IPS DF 4.7 (cell line): ENCODE data around the gene R3HDM1.
"Not testable (repeated sequence)": the region's sequence is repeated elsewhere in the genome, so short reads cannot be mapped to it uniquely, and the experiment has no call there.

Experiments used
- DNase-seq: peaks from one replicate; pipeline ENCODE4 v3.0.0-alpha.2; 2013; ENCODE audit warnings: low spot score; ENCODE audit errors: extremely low read depth

The R3HDM1 gene

DNA sequence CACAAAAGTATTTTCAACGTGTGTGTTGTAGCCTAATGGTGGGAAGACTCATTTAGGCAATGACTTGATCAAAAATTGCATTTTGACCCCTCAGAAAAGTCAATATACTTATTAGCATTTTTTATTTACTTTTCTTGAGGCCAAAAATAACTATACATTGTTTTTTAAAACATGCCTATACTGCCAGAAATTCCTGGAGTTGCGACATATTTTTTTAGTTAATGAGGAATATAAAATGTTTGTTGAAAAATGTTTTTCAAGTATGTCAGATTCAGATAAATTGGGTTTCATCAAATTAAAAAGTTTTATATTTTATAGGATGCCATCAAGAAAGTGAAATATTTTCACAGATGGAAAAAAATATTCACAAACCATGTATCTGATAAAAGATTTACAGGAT lies 39.6 kb downstream of the R3HDM1 start:
- DNase-seq = no peak

DNA sequence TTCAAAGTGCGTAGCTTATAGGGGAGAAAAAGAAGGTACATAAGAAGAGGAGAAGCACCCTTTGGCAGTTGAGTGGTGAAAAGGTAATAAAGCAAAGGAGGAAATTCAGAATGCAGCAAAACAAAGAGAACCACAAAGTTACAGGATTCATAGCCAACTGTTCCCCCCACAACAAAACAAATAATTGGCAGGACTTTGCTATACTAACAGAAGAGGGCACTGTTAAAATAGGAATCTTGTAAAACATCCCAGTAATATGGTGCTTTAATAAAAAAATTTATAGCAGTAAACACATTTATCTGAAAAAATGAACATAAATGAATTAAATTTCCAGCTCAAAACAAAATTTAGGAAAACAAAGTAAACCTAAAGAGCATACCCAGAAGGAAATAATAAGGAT lies 42.3 kb downstream of the R3HDM1 start:
- no peak for DNase-seq

DNA sequence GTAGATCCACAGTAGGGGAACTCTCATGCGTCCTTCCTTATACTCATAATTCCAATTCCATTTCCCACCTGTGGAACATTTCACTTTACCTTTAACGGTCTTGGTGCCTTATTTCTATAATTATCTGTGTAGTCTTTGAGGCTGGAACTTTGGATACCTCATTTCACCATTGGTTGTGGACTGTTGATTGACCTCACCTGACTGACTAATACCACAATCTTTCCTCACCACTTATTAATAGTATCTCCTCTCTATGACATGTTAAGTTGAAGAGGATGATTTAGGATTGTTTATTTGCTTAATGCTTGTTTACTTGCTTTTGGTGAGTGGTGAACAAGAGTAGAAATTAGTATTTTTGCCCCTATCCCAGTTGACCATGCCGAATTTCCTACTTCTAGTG lies 50.0 kb downstream of the R3HDM1 start:
- no peak for DNase-seq

DNA sequence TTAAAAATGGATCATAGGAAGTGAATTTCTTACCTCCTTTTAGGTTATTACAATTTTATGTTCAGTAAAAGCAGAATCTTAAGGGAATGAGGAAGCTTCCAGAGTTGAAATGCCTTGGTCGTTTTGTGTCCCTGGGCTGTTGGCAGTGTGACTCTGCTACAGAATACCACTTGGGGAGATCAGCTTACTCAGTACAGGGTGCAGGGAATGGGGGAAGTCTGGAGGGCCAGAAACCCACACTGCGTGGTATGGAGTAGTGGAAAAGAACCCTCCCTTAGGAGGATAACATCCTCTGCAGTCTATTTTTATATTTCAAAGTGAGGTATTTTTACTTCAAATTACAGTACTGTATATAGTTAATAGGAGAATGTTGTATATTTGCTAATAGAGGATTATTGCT lies 51.1 kb downstream of the R3HDM1 start:
- DNase-seq = no peak

DNA sequence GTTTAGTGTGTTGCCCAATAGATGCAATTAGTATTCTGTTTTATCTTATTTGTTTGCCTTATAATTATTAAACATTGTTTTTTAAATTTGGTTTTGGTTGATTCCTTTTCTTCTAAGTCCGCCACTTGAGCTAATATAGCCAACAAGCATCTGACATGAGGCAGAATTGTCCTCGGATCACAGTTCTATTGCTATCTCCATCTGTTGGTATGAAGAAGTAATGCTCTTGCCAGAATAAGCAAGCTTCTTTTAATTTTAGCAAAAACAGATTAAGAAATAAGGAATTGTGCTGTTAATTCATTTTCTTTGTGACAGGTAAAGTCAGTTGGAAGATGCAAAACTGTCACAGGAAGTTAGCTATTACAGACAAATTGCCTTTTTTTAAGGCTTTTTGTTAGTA lies 54.3 kb downstream of the R3HDM1 start:
- DNase-seq = no peak

DNA sequence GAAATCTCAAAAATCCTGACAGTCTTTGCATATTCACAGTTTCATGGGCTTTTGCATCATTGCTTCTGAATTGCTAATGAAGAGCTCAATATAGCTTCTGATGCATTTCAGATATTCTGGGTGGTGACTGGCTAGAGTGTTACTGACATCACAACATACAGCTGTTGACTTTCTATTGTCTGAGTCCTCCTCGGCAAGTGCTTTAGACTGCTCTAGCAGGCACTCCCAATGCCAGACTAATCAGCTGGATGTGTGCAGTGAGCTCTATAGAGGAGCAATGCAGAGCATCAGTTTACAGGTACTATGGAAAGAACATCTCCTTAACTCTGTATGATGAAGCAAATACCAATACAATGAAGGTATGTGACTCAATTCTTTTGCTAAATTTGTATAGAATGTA lies 54.9 kb downstream of the R3HDM1 start:
- no peak for DNase-seq

DNA sequence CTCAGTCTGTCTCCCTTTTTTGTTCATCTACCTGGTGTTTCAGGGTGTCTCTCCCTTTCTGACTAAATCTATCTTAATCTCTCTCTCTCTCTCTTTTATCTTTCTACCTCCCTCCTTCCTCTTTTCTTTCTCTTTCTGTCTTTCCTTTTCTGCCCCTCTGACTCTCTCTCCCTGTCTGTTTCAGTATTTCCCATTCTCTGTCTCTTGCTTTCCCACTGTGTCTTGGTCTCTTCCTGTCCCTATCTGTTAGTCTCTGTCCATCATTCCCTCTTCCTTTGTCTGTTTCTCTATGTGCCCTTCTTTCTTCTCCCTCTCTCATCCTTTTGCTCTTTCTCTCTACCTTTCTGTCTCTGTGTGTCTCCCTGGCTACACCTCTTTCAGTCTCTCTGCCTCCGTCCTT lies 56.7 kb downstream of the R3HDM1 start:
- no peak for DNase-seq

DNA sequence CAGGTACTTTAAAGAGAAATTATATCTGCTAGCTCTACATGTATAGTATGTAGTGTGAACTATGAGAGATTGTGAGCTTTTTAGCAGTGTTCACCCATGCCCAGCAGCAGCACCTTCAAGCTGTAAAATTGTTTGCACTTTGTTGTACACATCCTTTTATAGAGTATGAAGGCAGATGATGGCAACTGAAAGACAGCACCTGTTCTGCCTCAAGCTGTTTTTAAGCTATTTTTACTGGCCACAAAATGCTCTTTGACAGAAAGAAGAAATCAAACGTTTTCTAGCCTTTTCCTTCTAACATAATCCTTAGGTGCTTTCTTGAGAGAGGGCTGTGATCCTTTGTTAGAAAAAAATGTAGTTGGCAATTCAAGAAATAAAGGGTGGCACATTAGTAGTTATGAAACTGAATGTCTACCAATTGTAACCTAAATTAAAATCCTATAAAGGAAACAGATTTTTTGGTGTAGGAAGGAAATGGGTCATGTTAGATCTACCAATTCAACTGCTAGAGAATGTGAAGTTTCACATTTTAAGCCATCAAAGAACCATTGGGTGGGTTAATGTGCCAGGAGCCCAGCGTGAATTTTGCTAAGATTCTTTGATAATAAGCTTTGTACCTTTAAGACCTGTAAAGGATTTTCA lies 59.5 kb downstream of the R3HDM1 start:
- no peak for DNase-seq

DNA sequence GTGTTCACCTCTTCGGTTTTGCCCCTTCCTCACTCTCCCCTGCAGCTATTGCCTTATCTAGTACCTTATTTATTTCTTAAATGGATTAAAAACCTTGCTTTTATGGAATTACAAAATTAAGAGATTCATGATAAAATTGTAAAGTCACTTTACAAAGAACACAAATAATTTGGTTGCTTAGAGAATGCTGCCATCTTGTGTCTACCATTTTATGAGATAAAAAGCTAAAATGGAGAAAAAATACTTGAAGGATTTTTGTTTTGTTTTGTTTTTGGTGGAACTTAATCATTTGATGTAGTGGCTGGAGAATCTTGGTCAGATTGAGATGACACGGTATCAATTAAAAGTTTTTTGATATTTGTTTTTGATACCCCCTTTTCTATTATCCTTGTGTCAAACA lies 69.6 kb downstream of the R3HDM1 start:
- no peak for DNase-seq

DNA sequence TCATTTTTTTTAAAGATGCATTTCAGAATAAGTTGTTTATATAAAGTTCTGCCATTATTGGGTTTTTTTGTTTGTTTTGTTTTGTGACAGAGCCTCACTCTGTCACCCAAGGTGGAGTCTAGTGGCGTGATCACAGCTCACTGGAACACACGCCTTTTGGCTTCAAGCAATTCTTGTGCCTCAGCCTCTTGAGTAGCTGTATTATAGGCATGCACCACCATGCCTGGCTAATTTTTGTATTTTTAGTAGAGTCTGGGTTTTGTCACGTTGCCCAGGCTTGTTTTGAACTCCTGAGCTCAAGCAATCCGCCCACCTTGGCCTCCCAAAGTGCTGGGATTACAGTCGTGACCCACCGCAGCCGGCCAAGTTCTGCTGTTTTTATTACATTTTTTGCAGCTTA lies 72.3 kb downstream of the R3HDM1 start:
- no peak for DNase-seq

DNA sequence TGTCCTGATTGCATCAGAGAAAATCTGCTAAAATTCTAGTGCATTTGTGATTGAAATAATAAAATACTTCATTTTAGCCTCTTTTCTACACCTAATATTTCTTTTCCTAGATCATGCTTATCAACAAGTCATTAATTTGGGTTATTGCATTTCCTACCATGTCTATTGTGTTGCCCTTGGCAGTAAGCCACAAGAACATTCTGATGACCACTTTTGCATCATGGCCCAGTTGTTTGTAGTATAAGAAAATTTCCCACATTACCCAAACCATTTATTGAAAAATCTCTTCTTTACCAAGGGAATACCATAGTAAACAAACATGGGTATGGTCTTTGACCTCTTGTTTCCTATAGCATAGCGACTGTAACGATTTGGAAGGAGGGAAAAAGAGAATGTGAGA lies 76.3 kb downstream of the R3HDM1 start:
- no peak for DNase-seq

DNA sequence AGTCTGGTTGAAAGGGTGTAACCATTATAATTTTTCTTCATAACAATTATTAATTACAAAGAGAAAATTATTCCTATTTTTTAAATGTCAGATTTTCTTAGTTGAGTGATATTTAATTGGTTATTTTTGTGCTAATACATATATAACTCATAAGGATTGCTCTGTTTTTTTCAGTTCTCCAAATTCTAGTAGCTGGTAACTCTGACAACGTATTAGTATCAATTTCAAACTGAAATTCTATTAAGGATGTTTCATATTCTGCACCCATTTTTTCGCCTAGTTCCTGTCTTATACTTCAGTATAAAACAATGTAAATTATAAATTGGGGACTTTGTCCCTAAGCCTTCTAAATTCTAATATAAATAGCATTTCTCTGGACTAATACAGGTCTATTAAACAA lies 81.0 kb downstream of the R3HDM1 start:
- no peak for DNase-seq

DNA sequence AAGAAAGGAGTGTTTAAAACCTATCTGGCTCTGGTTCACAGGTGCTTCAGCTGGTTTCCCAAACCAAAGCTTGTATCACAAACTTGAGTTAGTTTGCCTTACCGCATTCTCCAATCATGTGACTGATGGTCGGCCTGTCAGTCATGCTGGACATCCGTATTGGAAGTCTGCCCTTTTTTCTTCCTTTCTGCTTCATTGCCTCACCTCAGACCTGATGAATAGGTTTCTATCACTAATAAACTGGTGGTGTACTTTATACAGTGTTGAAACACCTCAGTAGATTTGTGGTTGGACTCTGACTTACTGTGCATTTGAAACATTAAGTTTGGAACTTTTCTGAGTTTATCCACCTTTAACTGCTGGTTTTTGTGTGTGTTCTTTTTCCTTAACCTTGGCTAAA lies 84.1 kb downstream of the R3HDM1 start:
- DNase-seq = no peak

DNA sequence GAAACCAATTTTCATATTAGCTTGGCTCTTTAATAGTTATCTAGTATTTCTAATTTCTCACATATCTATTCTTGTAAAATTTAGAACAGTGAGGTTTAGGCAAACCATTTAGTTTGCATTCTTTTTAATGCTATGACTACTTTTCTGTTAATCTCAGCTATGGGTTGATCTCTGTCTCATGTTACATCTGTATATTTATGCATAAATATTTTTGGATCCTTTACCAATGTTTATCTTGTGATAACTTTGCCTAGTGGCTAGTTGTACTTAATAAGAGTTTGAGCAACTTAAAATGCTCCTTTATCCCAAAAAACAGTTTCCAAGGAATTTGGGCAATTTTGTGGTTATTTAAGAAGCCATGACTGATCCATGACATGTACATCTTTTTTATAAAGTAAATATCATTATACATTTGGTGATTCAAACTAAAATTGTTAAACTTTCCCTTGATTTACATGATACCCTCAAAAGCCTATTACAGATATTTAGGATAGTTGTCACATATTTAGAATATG lies 86.3 kb downstream of the R3HDM1 start:
- DNase-seq = no peak

DNA sequence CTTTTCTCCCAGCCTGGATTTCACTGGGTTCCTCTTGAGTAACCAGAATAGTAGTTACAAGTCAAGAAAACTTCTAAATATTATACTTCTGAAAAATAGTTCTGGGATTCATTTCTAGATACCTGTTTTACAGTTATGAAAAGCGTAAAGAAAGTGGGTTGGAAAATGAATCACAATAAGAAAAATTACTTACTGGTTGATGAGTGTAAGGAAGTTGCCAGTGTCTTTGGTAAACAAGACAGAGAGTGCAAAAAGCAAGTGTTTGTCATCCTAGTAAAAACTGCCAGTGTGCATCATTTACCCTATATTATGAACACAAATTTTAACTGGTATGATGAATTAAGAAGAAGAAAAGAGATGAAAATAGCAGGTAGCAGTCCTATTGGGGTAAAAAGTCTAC lies 88.9 kb downstream of the R3HDM1 start:
- DNase-seq = no peak

DNA sequence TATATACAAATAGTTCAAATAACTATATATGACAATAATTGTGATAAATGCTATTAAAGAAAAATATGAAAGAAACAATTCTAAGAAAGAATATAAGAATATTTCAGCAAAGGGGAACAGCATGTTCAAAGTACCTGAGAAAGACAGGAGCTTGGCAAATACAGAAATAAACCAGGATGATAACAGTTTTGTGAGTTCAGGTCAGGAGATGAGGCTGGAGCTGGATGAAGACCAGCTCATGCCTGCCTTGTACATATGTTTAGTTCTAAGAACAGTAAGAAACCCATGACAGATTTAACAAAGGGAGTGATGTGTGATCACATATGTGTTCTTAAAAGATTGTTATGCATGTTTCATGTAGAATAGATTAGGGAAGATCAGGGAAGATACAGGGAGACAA lies 98.2 kb downstream of the R3HDM1 start:
- no peak for DNase-seq

DNA sequence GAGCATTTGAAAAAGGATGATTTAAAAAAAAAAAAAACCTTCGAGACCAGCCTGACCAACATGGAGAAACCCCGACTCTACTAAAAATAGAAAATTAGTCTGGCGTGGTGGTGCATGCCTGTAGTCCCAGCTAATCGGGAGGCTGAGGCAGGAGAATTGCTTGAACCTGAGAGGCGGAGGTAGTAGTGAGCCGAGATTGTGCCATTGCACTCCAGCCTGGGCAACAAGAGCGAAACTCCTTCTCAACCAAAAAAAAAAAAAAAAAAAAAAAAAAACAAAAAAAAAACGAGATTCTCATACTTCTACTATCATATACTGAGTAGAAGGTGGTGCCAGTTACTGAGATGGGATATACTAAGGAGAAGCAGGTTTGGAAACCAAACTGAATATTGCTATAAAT lies 98.8 kb downstream of the R3HDM1 start:
- DNase-seq = not testable (repeated sequence)

DNA sequence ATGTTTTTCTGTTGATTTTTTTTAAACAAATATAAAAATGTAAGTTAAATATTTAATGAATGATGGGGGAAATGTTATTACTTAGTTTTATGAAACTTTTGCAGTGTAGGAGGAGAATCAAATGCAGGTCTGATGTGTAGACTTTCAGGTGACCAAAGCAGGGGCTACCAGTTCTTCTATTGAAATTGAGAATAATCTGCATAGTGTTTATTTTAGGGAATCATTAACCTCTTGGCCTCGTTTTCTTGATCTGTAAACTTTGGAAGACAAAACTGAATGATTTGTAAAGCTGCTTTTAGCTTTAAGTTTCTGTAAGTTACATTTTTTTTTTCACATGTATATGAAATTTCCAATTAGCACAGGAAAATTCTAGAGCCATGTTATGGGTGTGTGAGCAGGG lies 99.2 kb downstream of the R3HDM1 start:
- DNase-seq = no peak

DNA sequence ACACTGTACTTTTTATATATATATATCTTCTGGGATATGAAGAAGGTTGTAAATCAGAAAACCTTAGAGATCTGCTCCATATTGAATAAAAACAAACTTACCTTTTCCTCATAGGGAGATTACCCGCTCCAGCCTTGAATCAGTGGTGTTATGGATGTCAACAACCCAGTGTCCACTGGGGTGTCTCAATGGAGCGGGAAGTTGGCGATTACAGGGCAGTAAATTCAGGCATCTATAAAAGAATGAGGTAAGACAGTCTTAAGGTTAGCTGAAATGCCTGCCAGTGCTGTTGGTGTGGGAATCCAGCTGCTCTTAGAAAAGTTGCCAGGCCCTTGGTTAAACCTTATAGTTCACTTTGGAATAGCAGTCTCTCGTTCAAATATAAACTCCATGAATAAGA lies 102.3 kb downstream of the R3HDM1 start:
- DNase-seq = no peak

DNA sequence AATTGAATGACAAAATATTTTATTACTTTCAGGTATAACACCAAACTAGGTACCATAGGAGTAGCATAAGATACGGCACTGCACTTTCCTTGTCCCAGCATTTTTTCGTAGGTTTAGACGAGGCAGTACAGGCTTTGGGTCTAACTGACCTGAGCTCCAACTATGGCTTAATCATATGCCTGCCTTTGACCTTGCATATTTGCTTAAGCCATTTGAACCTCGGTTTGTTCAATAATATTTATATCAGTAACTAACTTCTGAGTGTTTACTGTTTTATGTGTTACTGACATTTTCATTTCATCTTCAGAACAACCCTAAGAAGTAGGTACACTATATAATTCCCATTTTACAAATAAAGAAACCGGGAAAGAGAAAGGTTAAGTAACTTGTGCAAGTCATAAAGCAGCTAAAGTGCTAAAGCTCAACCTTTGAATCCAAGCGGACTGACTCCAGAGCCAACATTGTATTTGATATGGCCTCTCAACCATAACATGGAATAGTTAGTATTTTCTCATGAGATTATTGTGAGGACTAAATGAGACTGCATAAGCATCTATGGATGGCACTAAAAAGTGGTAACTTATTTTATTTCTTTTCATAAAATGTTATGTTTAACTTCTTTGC lies 104.0 kb downstream of the R3HDM1 start:
- DNase-seq = no peak

DNA sequence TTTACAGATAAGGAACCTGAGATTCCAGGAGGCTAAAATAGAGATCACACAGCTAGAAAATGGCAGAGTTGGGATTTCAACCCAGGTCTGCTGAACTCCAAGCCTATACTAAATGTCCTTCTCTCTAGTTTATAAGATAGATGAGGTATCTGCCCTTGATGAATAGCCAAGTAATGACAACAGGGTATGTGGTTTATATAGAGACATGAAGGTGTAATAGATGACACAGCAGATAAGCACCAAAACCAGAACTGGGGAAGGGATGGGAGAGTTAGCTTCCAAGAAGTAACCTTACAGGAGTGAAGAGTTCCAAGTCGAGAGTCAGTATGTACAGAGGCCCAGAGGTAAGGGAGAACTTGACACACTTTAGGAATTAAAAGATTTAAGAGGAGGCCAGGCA lies 105.7 kb downstream of the R3HDM1 start:
- DNase-seq = no peak

DNA sequence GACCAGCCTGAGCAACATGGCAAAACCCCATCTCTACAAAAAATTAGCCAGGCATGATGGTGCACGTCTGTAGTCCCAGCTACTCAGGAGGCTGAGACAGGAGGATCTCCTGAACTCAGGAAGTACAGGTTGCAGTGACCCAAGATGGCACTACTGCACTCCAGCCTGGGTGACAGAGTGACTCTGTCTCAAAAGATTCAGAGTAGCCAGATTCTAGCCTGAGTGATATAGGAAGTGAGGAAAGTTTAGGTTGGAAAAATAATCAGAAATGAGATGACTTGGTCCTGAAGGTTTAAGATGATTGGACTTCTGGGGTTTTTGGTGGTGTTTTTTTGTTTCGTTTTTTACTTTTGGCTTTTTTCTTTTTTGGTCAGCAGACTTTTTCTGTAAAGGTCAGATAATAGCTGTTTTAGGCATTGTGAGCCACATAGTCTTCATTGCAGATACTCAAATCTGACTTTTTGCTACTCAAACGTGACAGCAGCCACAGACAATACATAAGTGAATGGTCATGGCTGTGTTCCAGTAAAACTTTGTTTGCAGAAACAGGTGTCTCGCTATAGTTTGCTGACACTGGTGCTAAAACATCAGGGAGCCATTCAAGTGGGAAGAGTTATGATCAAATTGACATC lies 106.3 kb downstream of the R3HDM1 start:
- DNase-seq = no peak

DNA sequence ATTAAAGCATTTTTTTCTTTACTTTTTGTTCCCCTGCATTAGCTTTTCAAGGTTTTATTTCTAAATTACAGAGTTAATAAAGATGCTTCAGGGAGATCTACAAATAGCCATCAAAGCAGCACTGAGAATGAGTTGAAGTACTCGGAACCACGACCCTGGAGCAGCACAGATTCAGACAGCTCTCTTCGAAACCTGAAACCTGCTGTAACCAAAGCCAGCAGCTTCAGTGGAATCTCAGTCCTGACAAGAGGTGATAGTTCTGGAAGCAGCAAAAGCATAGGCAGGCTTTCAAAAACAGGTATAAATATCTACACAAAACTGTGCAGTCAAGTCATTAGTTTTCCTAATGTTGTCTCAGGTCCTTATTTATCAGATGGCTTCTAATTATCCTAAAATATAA lies 107.5 kb downstream of the R3HDM1 start:
- no peak for DNase-seq
